Measurements from ENCODE around the gene NKD1.

Gene NKD1

GRCh38 chr16:50601341-50601740, 53.1 kb downstream of the NKD1 start:
- Histone ChIP-seq H2AFZ (ENCODE audit: low read length) (no peak overlapping the region), H3K4me1 (ENCODE audit: insufficient read depth, low read length, poor library complexity, severe bottlenecking) (peaks cover 9% of the 10 kb centered on the region), H3K79me2 (ENCODE audit: insufficient read depth, low read length) (no peaks in the 10 kb centered on the region), H3K4me3 (ENCODE audit: low read length, poor library complexity, severe bottlenecking) (no peak overlapping the region), H3K27me3 (ENCODE audit: insufficient read depth, low read length, poor library complexity, severe bottlenecking) (no peaks in the 10 kb centered on the region), H3K4me2 (ENCODE audit: low read depth, low read length, poor library complexity, severe bottlenecking) (no peak overlapping the region), H3F3A (ENCODE audit: low read depth) (no peaks in the 10 kb centered on the region), H3K9ac (ENCODE audit: low read depth, low read length, poor library complexity, severe bottlenecking) (no peak overlapping the region), H3K9me3 (ENCODE audit: insufficient read depth, low read depth, low read length) (no peaks in the 10 kb centered on the region), H3K9me2 (replicated peaks; ENCODE audit: low read depth, low read length) (no peaks in the 10 kb centered on the region), H4K20me1 (ENCODE audit: insufficient read depth, low read length, poor library complexity, severe bottlenecking) (no peaks in the 10 kb centered on the region), H3K36me3 (ENCODE audit: insufficient read depth, low read length) (no peaks in the 10 kb centered on the region)
- TF ChIP-seq CTCF (conservative IDR thresholded peaks at IDR 0.05; ENCODE audit: low read length) (no peak), EZH2phosphoT487 (IDR thresholded peaks at IDR 0.05; ENCODE audit: borderline replicate concordance) (no peak)

GRCh38 chr16:50602126-50602525, 53.9 kb downstream of the NKD1 start:
- Histone ChIP-seq H3K4me2 (ENCODE audit: low read depth, low read length, poor library complexity, severe bottlenecking) (no peak overlapping the region), H3K27me3 (ENCODE audit: insufficient read depth, low read length, poor library complexity, severe bottlenecking) (no peaks in the 10 kb centered on the region), H3K9me2 (replicated peaks; ENCODE audit: low read depth, low read length) (no peaks in the 10 kb centered on the region), H3K9me3 (ENCODE audit: insufficient read depth, low read depth, low read length) (no peaks in the 10 kb centered on the region), H3K4me3 (ENCODE audit: low read length, poor library complexity, severe bottlenecking) (no peak overlapping the region), H2AFZ (ENCODE audit: low read length) (no peak overlapping the region), H3K9ac (ENCODE audit: low read depth, low read length, poor library complexity, severe bottlenecking) (no peak overlapping the region), H3K36me3 (ENCODE audit: insufficient read depth, low read length) (no peaks in the 10 kb centered on the region), H4K20me1 (ENCODE audit: insufficient read depth, low read length, poor library complexity, severe bottlenecking) (no peaks in the 10 kb centered on the region), H3K79me2 (ENCODE audit: insufficient read depth, low read length) (no peaks in the 10 kb centered on the region), H3F3A (ENCODE audit: low read depth) (no peaks in the 10 kb centered on the region), H3K4me1 (ENCODE audit: insufficient read depth, low read length, poor library complexity, severe bottlenecking) (peaks cover 9% of the 10 kb centered on the region)
- TF ChIP-seq CTCF (conservative IDR thresholded peaks at IDR 0.05; ENCODE audit: low read length) = no peak
- TF ChIP-seq EZH2phosphoT487 (IDR thresholded peaks at IDR 0.05; ENCODE audit: borderline replicate concordance) = no peak

GRCh38 chr16:50602531-50603205, 54.5 kb downstream of the NKD1 start:
- TF ChIP-seq CTCF (conservative IDR thresholded peaks at IDR 0.05; ENCODE audit: low read length) (no peak), EZH2phosphoT487 (IDR thresholded peaks at IDR 0.05; ENCODE audit: borderline replicate concordance) (no peak)
- peaks cover 9% of the 10 kb centered on the region for H3K4me1 ChIP-seq (ENCODE audit: insufficient read depth, low read length, poor library complexity, severe bottlenecking)
- no peaks in the 10 kb centered on the region for H4K20me1 ChIP-seq (ENCODE audit: insufficient read depth, low read length, poor library complexity, severe bottlenecking)
- H3K36me3 ChIP-seq (ENCODE audit: insufficient read depth, low read length) = no peaks in the 10 kb centered on the region
- H2AFZ ChIP-seq (ENCODE audit: low read length) = no peak overlapping the region
- no peak overlapping the region for H3K4me3 ChIP-seq (ENCODE audit: low read length, poor library complexity, severe bottlenecking)
- H3K9me2 ChIP-seq (replicated peaks; ENCODE audit: low read depth, low read length) = no peaks in the 10 kb centered on the region
- H3K9ac ChIP-seq (ENCODE audit: low read depth, low read length, poor library complexity, severe bottlenecking) = no peak overlapping the region
- no peaks in the 10 kb centered on the region for H3K9me3 ChIP-seq (ENCODE audit: insufficient read depth, low read depth, low read length)
- no peak overlapping the region for H3K4me2 ChIP-seq (ENCODE audit: low read depth, low read length, poor library complexity, severe bottlenecking)
- H3K79me2 ChIP-seq (ENCODE audit: insufficient read depth, low read length) = no peaks in the 10 kb centered on the region
- no peaks in the 10 kb centered on the region for H3K27me3 ChIP-seq (ENCODE audit: insufficient read depth, low read length, poor library complexity, severe bottlenecking)
- no peaks in the 10 kb centered on the region for H3F3A ChIP-seq (ENCODE audit: low read depth)

Measured in Loucy (cell line).